ENCODE data around the gene RILPL1.
"Not testable (repeated sequence)": the region's sequence is repeated elsewhere in the genome, so short reads cannot be mapped to it uniquely, and the experiment has no call there.

RILPL1 gene

DNA sequence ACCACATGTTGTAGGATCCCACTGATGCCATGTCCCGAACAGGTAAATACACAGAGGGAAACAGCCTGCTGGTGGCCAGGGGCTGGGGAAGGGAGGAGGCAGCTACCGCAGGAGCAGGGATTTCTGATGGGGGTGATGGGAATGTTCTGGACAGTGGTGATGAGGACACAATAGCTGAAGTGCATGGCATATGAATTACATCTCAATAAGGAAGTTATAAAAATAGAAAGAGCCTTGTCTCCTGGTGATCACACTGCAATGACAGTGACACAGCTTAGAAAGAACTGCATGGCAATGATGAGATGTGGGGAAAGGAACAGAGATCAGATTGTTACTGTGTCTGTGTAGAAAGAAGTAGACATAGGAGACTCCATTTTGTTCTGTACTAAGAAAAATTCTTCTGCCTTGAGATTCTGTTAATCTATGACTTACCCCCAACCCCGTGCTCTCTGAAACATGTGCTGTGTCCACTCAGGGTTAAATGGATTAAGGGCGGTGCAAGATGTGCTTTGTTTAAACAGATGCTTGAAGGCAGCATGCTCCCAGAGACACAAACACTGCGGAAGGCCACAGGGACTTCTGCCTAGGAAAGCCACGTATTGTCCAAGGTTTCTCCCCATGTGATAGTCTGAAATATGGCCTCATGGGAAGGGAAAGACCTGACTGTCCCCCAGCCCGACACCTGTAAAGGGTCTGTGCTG is 41.0 kb downstream of the RILPL1 start:
- not testable (repeated sequence) for DNase-seq

DNA sequence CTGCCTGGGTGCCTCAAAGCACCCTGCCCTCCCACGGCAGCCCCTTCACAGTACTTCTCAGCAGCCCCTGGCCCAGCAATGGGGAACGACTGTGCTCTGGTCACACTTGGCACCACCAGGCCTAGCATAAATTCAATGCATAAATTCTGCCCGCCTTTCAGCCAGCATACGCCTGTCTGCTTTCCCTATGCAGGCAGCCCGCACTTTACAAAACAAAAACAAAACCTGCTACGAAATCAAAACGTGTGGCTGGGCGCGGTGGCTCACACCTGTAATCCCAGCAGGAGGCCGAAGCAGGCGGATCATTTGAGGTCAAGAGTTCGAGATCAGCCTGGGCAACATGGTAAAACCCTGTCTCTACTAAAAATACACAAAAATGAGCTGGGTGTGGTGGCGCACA is 42.0 kb downstream of the RILPL1 start:
- DNase-seq: no peak

DNA sequence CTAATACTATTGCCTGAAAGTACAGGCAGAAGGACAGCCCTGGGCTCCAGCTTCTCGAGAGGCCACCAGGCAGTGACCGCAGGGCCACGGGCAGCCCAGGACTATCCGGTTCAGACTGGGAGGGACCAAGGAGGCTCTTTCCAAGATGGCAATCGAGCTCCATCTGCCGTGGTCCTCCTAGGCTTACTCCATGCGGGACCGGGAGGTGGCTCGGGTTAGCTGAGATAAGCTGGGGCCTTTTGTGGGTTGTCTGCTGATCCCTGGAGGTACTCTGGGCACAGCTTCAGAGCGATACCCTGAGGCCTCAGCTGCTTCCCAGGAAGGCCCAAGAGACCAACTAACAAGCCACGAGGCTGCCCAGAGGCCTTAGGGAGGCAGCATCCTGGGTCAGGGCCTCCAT is 42.5 kb downstream of the RILPL1 start:
- DNase-seq: no peak

DNA sequence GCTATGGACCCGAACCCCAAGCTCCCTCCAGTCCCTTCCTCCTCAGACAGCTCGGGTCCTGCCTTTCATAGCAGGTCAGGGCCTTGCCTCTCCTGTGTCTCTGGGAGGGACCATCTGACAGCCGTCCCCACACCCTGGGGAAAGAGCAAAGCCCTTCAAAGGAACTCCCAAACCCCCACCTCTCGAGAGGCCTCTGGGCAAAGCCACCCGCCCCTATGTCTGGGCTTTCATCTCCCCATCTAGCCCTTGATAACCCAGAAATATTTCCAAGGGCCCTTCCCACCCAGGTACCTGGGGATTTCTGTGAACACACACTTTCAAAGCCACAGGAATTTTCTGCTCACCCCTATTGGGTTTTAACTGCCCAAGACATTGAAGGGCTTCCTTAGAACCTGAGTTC is 43.4 kb downstream of the RILPL1 start:
- no peak for DNase-seq

DNA sequence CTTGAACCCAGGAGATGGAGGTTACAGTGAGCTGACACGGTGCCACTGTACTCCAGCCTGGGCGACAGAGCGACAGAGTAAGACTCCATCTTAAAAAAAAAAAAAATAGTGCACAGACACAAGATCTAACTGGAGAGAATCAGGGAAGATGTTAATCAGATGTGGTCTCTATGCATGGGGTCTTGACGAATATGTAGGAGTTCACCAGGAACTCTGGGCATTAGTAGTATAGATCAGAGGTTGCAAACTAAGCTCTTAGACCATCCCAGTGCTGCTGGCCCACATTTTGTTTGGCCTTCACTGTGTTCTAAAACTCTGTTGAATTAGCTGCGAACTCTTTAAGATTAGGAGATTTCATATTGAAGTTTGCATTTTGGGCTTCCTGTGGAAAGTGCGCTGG is 43.9 kb downstream of the RILPL1 start:
- DNase-seq: no peak

DNA sequence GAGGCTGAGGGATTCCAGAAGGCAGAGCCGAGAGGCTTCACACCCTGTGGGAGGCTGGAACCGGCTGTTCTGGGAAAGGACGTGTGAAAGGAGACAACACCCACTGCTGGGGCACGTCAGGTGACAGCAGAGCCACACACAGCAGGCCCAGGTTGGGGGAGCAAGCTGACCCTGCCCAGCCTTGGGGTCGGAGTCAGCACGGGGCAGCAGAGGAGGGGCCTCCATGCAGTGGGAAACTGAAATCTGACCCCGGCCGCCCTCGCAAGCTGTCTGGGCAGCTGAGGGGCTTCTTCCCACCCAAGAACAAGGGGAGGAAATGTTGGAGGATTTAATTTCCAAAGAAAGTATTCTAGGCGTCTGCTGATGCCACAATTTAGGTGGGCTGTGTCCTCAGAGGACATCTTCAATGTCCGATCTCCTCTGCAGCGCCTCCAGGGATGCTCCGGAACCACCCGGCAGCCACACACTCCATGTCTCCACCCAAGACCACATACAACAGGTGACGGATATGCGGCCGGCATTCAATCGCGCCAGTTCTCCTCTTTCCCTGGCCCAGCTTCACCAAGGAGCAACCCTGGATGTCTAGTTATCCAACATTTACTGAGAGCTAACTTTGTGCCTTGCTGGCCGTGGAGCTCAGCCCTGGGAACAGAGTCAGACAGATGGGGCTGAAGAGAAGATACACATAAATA is 44.8 kb downstream of the RILPL1 start:
- no peak for DNase-seq

DNA sequence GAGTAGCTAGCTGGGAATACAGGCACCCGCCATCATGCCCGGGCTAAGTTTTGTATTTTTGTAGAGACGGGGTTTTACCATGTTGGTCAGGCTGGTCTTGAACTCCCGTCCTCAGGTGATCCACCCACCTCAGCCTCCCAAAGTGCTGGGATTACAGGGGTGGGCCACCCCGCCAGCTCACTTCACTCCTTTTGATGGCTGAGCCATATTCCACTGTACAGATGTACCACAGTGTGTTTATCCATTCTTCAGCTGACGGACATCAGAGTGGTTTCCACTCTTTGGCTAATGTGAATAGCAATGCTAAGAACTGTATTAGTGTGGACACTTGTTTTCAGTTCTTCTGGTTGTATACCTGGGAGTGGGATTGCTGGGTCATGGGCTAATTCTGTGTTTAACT is 46.1 kb downstream of the RILPL1 start:
- no peak for DNase-seq

DNA sequence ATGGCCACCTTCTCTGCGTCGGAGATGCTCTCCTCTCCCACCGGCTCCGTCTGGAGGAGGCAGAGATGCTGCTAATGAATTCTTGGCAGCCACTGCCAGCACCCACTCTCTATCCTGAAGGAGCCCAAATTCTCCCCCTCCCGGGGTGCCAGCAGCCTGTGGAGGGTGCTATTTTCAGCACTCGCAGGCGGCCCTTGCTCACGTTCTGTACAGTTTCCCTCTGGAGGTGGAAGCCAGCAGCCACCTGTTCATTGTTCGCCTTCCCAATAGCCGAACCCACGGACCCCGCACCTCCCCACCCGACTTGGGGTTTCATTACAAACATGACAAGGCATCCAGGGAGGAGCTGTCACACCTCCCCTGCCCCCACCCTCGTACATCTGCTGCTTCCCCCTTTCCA is 47.8 kb downstream of the RILPL1 start:
- no peak for DNase-seq

DNA sequence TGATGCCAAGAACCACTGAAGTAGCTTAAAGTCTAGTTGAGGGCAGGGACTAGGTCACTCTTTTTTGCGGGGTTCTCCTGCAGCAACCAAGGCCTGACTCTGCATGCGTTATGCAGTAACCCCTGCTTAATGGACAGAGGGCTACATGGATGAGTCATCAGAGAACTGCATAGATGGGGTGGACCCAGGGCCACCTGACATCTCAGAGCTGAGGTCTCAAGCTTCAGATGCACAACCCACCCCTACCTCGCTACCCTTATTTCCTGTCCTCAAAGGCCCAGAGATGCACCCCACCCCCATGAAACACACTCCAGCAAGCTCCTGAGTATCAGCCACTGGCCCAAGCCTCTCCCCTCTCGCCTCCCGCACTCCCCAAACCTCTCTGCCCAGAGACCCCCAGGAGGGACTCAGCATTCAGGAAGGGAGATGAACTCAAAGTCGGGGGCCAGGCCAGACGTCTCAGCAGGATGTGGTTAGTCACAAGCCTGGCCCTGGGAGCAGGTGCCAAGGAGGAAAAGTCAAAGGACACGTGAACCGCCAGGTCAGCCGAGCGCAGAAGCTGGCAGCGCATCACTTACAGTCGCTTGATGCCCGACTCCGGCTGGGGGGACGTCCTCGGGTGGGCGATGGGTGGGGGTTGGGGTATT is 49.8 kb downstream of the RILPL1 start:
- DNase-seq: no peak

DNA sequence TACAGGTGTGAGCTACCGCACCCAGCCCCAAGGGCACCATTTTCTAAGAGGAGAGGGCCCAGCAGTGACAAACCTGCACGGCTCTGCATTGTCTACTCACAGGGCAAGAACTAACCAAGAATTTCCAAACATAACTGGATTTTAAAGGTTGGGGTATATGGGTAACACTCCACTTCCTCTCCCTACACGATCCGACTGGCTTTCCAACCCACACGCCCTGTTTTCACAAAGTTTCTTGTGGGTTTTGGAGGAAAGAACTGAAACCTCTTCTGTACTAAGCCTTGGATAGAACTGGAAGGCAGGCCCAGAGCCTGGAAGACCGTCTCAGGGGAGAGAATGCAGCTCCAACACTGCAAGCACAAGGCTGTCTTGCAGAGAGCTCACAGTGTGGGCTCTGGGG is 50.6 kb downstream of the RILPL1 start:
- DNase-seq: no peak

DNA sequence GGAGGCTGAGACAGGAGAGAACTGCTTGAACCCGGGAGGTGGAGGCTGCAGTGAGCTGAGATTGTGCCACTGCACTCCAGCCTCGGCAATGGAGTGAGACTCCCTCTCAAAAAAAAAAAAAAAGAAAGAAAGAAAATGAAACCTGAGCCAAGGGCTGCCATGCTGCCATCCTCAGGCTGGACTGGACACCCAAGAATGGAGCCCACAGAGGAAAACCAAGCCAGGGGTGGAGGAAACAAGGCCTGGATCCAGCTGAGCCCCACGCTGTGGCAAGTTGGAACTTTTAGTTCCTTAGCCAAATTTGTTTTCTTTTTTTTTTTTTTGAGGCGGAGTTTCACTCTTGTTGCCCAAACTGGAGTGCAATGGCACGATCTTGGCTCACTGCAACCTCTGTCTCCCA is 52.3 kb downstream of the RILPL1 start:
- not testable (repeated sequence) for DNase-seq

DNA sequence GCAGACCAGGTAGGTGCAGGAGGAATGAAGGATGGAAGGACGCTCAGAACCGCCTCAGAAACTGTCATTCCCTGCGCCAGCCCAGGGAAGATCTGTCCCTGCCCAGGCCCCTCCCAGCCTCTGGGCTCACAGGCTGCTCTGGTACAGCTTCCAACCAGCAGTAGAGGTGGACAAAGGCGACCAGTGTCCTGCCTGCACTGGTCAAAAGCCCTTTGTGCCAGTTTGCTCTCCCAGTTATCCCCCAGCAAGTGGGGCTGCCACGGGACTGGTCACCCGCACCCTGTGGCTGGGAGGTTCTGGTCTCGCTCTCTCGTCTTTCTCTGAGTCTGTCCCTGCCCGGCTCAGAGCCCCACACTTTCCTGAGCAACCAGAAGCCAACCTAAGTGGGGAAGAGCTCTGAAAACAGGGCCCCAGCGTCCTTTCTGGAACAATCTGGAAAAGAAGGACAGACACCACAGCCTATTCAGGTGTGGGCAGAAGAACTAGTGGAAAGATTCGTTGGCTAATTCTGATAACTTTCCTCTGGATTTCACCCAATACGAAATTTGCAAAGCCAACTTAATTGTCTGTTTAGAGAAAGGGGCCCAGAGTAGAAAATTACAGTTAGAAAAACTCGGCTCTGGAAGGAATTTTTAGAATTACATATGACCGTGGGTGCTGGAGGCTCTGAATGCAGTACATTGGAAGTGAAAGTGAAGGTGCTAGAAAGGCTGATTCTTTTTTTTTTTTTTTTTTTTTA is 53.9 kb downstream of the RILPL1 start:
- no peak for DNase-seq

DNA sequence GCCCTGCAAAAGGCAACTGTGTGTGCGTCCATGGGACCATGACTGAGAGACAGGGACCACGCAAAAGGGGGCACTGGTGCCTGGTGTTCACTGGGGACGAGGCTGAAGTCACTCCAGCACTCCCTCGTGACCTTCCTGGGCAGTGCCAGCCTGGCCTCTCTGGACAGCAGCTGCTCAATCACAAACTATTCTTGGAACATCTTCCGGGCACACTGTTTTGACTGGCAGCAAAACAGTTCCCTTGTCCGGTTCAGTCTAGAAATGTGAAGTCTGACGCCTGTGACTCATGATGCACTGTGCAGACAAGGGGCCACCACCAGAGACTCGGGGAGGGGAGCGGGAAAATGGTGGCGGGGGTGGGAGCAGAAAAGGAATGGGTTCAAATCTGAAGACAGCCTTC is 54.8 kb downstream of the RILPL1 start:
- DNase-seq: no peak

DNA sequence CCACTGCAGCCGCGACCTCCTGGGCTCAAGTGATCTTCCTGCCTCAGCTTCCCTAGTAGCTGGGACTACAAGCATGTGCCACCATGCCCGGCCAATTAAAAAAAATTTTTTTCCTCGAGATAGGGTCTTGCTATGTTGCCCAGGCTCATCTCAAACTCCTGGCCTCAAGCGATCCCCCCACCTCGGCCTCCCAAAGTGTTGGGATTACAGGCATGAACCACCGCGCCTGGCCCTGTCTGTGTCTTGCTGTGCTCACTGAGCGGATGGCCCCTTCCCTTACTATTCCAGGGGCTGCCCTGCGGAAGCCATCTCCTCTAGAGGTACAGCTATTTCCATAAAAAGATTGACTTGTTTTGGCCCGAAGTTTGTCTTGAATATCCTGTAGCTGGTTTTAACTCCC is 55.5 kb downstream of the RILPL1 start:
- DNase-seq: no peak

DNA sequence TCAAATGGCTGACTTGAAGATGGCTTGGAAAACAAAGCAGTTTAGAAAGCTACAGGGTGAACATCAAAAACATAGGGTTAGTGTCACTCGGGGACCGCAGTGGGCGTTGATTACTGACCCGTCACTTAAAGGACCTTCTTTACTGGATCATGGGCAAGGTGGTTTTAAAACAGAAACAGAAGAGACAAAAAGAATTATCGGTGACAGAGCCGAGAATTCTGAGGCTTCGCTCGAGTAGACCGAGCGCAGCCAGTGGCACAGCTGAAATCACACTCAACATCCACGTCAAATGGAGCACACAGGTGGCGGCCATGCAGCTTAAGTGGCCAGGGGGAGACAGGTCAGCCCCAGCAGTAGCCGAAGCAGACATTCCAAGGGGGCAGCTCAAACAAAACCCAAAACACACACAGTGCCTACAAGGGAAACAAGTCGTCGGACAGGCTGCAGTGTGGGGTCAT is 58.2 kb downstream of the RILPL1 start:
- no peak for DNase-seq

DNA sequence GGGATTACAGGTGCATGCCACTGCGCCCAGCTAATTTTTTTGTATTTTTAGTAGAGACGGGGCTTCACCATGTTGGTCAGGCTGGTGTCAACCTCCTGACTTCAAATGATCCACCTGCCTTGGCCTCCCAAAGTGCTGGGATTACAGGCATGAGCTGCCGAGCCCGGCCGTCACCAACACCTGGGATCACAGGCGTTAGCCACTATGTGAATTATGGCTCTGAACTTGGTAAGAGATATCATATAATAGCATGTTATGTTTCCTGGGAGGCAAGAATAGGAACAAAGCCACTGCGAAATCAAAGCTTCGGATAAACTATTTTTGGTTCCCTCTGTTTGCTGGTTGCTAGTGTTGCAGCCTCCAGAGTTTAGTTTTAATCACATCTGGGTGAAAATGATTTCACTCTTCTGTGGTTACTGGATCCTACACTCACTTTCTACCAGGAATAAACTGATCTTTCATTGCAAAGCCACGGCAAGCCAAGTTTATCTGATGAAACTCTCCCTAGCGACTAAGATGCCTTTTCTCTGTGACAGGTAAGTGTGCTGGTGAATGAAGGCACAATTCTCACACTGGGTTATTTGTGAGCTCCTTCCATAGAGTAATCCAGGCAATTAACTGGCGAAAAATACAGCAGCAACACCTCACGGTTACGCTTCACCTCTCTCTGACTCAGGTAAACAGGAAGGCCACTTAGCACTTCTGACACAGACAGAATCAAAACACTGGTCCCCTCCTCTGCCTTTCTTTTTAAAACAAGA is 58.9 kb downstream of the RILPL1 start:
- peak; percentile 8 to 35 for DNase-seq

DNA sequence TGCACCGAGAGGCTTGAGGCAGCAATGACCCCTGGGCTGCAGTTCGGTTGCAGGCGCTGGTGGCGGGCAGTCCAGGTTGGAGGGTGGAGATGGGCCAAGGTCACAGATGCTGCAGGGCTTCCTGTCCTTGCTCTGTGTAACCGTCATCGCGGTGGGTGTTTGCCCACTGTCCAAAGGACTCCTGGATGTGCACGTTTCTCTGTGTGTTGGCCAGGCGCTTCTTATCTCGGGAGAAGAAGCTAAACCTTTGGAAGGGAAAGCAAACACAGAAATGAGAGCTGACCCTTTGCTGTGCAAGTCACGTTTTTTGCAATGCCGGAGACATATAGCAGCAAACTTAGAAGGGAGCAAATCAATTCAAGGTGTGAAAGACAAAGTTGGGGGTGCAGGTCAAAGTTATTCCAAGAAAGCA is 61.1 kb downstream of the RILPL1 start:
- DNase-seq: no peak

DNA sequence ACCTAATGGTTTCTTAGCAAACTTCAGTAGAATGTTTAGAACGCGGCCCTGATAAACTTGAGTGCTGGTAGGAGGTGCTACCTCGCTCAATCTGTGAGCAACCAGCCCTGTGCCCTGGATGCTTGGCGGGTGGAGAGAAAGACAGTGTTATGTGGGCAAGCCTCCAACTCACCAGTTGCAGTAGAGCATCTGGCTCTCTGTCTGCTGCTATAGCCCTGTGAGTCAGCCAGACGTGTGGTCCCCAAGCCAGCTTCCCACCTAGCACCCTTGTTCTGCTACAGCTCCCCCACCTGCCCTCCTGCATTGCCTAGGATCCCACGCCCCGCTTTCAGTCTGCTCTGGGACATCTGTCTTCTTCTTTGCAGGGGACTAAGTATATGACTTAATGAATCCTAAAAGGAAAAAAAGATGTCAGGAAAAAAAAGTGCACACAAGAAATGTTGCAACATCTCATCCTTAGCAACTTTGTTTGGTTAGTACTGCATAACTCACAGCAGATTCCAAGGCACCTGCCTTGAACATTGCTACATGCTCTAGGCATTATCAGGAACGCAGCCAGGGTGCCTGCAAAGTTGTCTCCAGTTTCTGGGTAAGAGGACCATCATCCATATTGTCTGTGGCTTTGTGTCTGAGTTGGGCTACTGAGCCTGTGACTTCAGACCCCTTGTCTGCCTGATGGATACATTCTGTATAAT is 62.0 kb downstream of the RILPL1 start:
- no peak for DNase-seq

DNA sequence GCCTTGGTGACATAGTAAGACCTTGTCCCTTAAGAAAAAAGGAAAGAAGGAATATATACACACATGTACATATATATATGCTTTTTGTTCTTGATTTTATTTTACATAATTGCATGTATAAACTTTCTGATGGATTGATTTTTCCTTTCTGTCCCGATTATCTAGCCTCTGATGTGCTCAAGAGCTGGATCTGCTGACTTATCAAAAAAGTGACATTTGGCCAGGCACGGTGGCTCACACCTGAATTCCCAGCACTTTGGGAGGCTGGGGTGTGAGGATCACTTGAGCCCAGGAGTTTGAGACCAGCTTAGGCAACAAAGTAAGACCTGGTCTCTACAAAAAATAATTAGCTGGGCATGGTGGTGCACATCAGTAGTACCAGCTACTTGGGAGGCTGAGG is 63.5 kb downstream of the RILPL1 start:
- DNase-seq: no peak

DNA sequence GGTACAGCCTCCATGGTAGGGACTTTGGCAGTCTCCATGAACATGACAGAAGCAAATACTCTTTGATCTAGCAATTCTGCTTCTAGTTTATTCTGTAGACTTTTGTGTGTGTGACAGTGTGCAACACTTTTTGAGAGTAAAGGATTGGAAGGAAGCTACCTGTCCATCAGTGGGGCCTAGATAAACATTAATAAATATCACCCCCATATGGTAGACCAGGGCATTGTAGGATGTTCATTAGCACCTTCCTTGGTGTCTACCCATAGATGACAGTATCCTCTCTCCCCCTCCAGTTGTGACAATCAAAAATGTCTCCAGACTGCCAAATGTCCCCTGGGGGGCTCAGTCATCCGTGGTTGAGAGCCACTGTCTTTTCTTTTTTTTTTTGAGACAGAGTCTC is 64.7 kb downstream of the RILPL1 start:
- DNase-seq: peak in 1 of 2 donors; percentile 55

DNA sequence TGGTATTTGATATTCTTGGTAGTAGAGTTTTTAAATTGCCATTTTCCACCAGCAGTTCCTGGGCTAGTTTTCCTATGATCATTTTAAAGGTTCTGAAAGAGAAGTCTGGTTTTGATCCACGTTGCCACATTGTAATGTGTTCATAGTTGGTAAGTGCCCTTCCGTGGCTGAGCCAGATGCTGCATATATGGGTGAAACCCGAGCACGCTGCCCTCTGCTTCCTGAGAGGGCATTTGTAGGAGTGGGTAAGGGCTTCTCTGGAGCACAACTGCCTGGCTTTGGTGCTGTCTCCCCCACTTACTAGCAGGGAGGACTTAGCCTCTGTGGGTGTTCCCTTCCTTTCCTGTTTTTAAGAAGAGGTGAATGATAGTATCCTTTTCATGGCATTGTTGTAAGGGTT is 68.4 kb downstream of the RILPL1 start:
- DNase-seq: no peak

DNA sequence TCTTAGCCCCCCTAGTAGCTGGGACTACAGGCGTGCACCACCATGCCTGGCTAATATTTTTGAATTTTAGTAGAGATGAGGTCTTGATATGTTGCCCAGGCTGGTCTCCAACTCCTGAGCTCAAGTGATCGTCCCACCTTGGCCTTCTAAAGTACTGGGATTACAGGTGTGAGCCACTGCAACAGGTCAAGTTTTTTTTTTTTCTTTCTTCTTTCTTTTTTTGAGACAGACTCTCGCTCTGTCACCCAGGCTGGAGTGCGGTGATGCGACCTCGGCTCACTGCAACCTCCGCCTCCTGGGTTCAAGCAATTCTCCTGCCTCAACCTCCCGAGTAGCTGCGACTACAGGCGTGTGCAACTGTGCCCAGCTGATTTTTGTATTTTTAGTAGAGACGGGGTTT is 70.3 kb downstream of the RILPL1 start:
- DNase-seq: not testable (repeated sequence)
